HepG2 (cell line): ENCODE results near the gene MED1. TPM values are rescaled to one million over a fixed set of nuclear protein-coding genes. Genes with fewer than 3 reads are reported as not detected.

ENCODE experiments used
- ATAC-seq: fragments of 200-7000 bp; cut with Tn5 transposase; 3 replicates; pipeline ENCODE4 v1.9.1; 2020; ENCODE audit warnings: mild to moderate bottlenecking, moderate library complexity
- BruUV-seq: library from RNA; stranded (reverse); fragments of 400-500 nt; replicated peaks from 2 replicates; lab custom pipeline; 2021; lab: Mats Ljungman, UMichigan
- CTCF ChIA-PET: fragments of 300-600 bp; formaldehyde crosslinking; extraction: SDS; loops from one replicate; lab custom pipeline; 2021; ENCODE audit warnings: low total read pairs, inconsistent platforms, low intra/inter-chr PET ratio; lab: Yijun Ruan, JAX
- POLR2A ChIA-PET: fragments of 350-600 bp; sonication (Branson Sonifier 250); formaldehyde crosslinking; loops from one replicate; lab custom pipeline; 2020; ENCODE audit warnings: antibody characterized with exemption, inconsistent platforms; lab: Yijun Ruan, JAX
- DNase-seq: peaks from one replicate; pipeline ENCODE4 v3.0.0-alpha.2; 2015; ENCODE audit warnings: low spot score
- FAIRE-seq: peaks from 3 replicates; lab custom pipeline; 2011; peaks lifted over from hg19 to GRCh38; lab: Jason Lieb, UNC
- H2AFZ ChIP-seq: one replicate; pipeline ENCODE4 v1.6.1; 2011; ENCODE audit warnings: low read length, inconsistent platforms
- H3K27ac ChIP-seq: fragments of 300-600 bp; 3 replicates; pipeline ENCODE4 v1.8.0; 2011; ENCODE audit warnings: mixed run types, mild to moderate bottlenecking, mixed read lengths, low read length, inconsistent platforms; ENCODE audit not compliant: insufficient read depth; ENCODE audit errors: extremely low read length
- H3K27me3 ChIP-seq, 2 experiments: fragments of 200-600 bp in 1 of 2; 2 replicates in 1 of 2; 3 replicates in 1 of 2; pipeline versions ENCODE4 v1.6.0 to v1.8.0; 2011; ENCODE audit warnings: low read length in 2 of 2, mild to moderate bottlenecking in 2 of 2, moderate library complexity in 2 of 2, inconsistent platforms in 1 of 2; ENCODE audit not compliant: insufficient read depth in 2 of 2, control insufficient read depth in 1 of 2
- H3K36me3 ChIP-seq, 2 experiments: fragments of 200-600 bp in 1 of 2; replicated peaks in 1 of 2; 2 replicates in 1 of 2; 3 replicates in 1 of 2; pipeline versions ENCODE4 v1.5.1 to v1.8.0; 2011; ENCODE audit warnings: low read length in 2 of 2, inconsistent platforms in 1 of 2; ENCODE audit not compliant: insufficient read depth in 2 of 2, control insufficient read depth in 1 of 2
- H3K4me1 ChIP-seq: 2 replicates; pipeline ENCODE4 v1.5.1; 2012; ENCODE audit warnings: low read length, inconsistent platforms; ENCODE audit not compliant: insufficient read depth
- H3K4me2 ChIP-seq: 2 replicates; pipeline ENCODE4 v1.6.0; 2011; ENCODE audit warnings: low read depth, low read length, inconsistent platforms
- H3K4me3 ChIP-seq, 3 experiments: fragments of 200-600 bp in 1 of 3; sonication (generic), shearing (Covaris generic) in 1 of 3; replicated peaks in 1 of 3; 2 replicates each; pipeline ENCODE4 v1.5.1; 2011 to 2016; ENCODE audit warnings: low read length in 3 of 3, inconsistent platforms in 2 of 3, low read depth in 2 of 3, mild to moderate bottlenecking in 2 of 3, control low read depth in 1 of 3, mixed read lengths in 1 of 3; ENCODE audit not compliant: insufficient read depth in 1 of 3
- H3K79me2 ChIP-seq: one replicate; pipeline ENCODE4 v1.6.1; 2011; ENCODE audit warnings: low read length, inconsistent platforms; ENCODE audit not compliant: insufficient read depth
- H3K9ac ChIP-seq: 2 replicates; pipeline ENCODE4 v1.6.0; 2011; ENCODE audit warnings: mild to moderate bottlenecking, low read depth, low read length, inconsistent platforms; ENCODE audit not compliant: insufficient read depth
- H3K9me3 ChIP-seq: 2 replicates; pipeline ENCODE4 v1.5.1; 2012; ENCODE audit warnings: mild to moderate bottlenecking, low read length
- H4K20me1 ChIP-seq: 2 replicates; pipeline ENCODE4 v1.6.0; 2011; ENCODE audit warnings: inconsistent platforms, mild to moderate bottlenecking, low read length, moderate library complexity; ENCODE audit not compliant: insufficient read depth
- DBP ChIP-seq: sonication (generic); formaldehyde crosslinking; IDR thresholded peaks from 2 replicates; pipeline ENCODE4 v1.4.0; 2020; ENCODE audit warnings: missing genetic modification reagents; ENCODE audit errors: not compliant biosample characterization
- FOXP1 ChIP-seq, 2 experiments: fragments of 450-650 bp in 1 of 2; IDR thresholded peaks; 2 replicates each; pipeline ENCODE4 v1.6.1; 2017 to 2018; ENCODE audit warnings: antibody characterized with exemption in 1 of 2
- FOXP4 ChIP-seq: sonication (generic); formaldehyde crosslinking; IDR thresholded peaks from 2 replicates; pipeline ENCODE4 v1.4.0; 2020; ENCODE audit warnings: missing genetic modification reagents
- GPBP1L1 ChIP-seq: sonication (generic); formaldehyde crosslinking; IDR thresholded peaks from 2 replicates; pipeline ENCODE4 v1.5.0; 2020; ENCODE audit warnings: mild to moderate bottlenecking, missing genetic modification reagents
- PBX2 ChIP-seq: IDR thresholded peaks from 2 replicates; pipeline ENCODE4 v1.6.1; 2016; ENCODE audit warnings: control low read depth
- POLR2AphosphoS5 ChIP-seq: IDR thresholded peaks from 2 replicates; pipeline ENCODE4 v1.6.1; 2012; ENCODE audit warnings: low read depth, low read length
- PRDM10 ChIP-seq: sonication (generic); formaldehyde crosslinking; IDR thresholded peaks from 2 replicates; pipeline ENCODE4 v1.4.0; 2020; ENCODE audit warnings: low read depth, missing genetic modification reagents
- ZBTB37 ChIP-seq: sonication (generic); formaldehyde crosslinking; IDR thresholded peaks from 2 replicates; pipeline ENCODE4 v1.4.0; 2020; ENCODE audit warnings: mild to moderate bottlenecking, missing genetic modification reagents
- ZNF18 ChIP-seq: sonication (generic); formaldehyde crosslinking; IDR thresholded peaks from 2 replicates; pipeline ENCODE4 v1.8.0; 2022; ENCODE audit warnings: mild to moderate bottlenecking, missing genetic modification reagents; ENCODE audit not compliant: insufficient replicate concordance
- WGBS: methylation state at CpG from one replicate; pipeline ENCODE4 v1.1.6; 2017; ENCODE audit warnings: low lambda C conversion rate; 5-methylcytosine and 5-hydroxymethylcytosine counted together
- in situ Hi-C: cut with HindIII; loops from 2 replicates; pipeline ENCODE4 v1.10.0; 2017; ENCODE audit warnings: low pct_unique_long_range_greater_than_20kb; ENCODE audit not compliant: extremely low pct_ligation_motif_present
- intact Hi-C: fragments of 100-400 bp; cut with micrococcal nuclease; formaldehyde crosslinking; loops from one replicate; pipeline ENCODE4 v1.10.0; 2022; ENCODE audit not compliant: unreplicated experiment
- polyA plus RNA-seq, 8 experiments: library from polyadenylated mRNA; depleted of rRNA in 3 of 8; stranded (reverse) in 7 of 8; unstranded in 1 of 8; fragments of >200 nt; fragmentation: Illumina TruSeq in 4 of 8; extraction: Trizol in 4 of 8; gene quantifications; 2 replicates each; pipeline versions ENCODE4 v1.2.1 to v1.2.3, GENCODE V29; 2011 to 2016; ENCODE audit warnings: low read depth in 4 of 8, missing spikeins in 1 of 8, mixed read lengths in 1 of 8; ENCODE audit not compliant: insufficient read depth in 1 of 8
- total RNA-seq, 5 experiments: library from RNA; depleted of rRNA; stranded (reverse); fragments of >200 nt; fragmentation: Illumina TruSeq; extraction: Trizol; gene quantifications; 2 replicates each; pipeline ENCODE4 v1.2.3, GENCODE V29; 2016; ENCODE audit warnings: low read depth in 1 of 5

Gene MED1
- total and polyA plus RNA-seq, 2 of the 13 experiments (the other 11 are each of a cell fraction or from before 2014, with no cell fraction given), result 37.5 to 40.1 TPM

GRCh38 chr17:39416141-39416540 lies 34.9 kb downstream of the MED1 start (continued):
- TF ChIP-seq ZNF18 (CRISPR knock-in tag), result no peak

GRCh38 chr17:39410279-39410678 lies 40.8 kb downstream of the MED1 start:
- no peak for DNase-seq
- CTCF ChIA-PET, result no interaction called here
- intact Hi-C loops, result no loop called here

More at GRCh38 chr17:39410279-39410678, 40.8 kb downstream of the MED1 start:
- Histone ChIP-seq H3K79me2 (no peaks in the 10 kb centered on the region), H3K27ac (no peak overlapping the region), H3K9me3 (no peaks in the 10 kb centered on the region), H3K4me2 (no peak overlapping the region), H3K27me3 (no peaks in the 10 kb centered on the region), H3K36me3 (peaks cover 42 to 71% of the 10 kb centered on the region in 2 experiments), H3K4me1 (no peaks in the 10 kb centered on the region), H3K4me3 (no peak overlapping the region), H2AFZ (no peak overlapping the region), H3K9ac (no peak overlapping the region), H4K20me1 (no peaks in the 10 kb centered on the region)
- no peak for FAIRE-seq
- TF ChIP-seq FOXP1 (IDR thresholded peaks at IDR 0.05), result no peak
- no peak for TF ChIP-seq FOXP1 (CRISPR knock-in tag; IDR thresholded peaks at IDR 0.05)
- no peak for TF ChIP-seq PRDM10 (CRISPR knock-in tag)
- no peak for TF ChIP-seq FOXP4 (CRISPR knock-in tag)
- no peak for TF ChIP-seq PBX2 (CRISPR knock-in tag)
- no peak for TF ChIP-seq GPBP1L1 (CRISPR knock-in tag)
- no peak for TF ChIP-seq DBP (CRISPR knock-in tag)
- TF ChIP-seq ZBTB37 (CRISPR knock-in tag), result no peak
- TF ChIP-seq POLR2AphosphoS5, result no peak
- no peak for ATAC-seq
- BruUV-seq, result no TSS peak
- 95% methylated on average over 13 of the region's 13 CpGs for WGBS
- in situ Hi-C loops, result no loop called here
- POLR2A ChIA-PET, result interaction anchor here (0.9 kb wide), 1 partner anchor 9 kb away, joined by 3 read pairs; the partner anchor contains the start of gene FBXL20
